HG03457 (cell line): Measurements from ENCODE around the gene MIA.
"Not testable (repeated sequence)": the region's sequence is repeated elsewhere in the genome, so short reads cannot be mapped to it uniquely, and the experiment has no call there.

Source experiments
- ATAC-seq: cut with Tn5 transposase; IDR thresholded peaks from one replicate; pipeline ENCODE4 v1.9.1; 2021; ENCODE audit warnings: moderate number of reproducible peaks; ENCODE audit not compliant: unreplicated experiment

MIA gene

DNA sequence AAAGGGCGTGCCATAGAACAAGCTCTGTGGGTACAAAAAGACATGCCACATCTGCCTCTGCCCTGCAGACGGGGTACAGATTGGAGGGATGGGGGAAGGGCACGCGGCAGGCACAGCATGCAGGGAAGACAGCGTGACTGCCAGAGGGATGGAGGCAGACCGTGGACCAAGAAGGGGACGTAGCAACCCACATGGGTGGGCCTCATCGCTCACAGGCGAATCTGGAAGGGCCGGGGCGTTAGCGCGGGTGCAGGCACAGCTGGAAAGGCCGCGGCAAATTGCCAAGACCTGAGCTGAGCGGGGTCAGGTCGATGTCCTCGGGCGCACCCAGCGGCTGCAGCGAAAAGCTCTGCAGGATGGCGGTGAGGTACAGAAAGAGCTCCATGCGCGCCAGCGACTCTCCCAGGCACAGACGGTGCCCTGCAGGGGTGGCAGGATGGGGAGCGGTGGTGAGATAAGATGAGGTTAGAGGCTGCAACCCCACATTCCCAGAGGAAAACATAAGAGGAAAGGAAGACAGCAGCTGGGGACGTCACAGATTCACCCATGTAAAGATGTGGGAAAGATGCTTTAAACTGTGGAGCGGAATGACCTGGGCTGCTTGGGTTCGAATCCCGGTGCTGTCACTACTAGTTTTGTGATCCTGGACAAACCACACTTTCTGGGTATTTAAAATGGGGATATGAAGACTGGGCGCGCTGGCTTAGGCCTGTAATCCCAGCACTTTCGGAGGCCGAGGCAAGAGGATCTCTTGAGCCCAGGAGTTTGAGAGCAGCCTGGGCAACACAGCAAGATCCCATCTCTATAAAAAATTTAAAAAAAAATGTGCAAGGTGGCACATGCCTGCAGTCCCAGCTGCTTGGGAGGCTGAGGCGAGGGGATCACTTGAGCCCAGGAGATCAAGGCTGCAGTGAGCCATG, 43.4 kb downstream of the MIA start:
- not testable (repeated sequence) for ATAC-seq

DNA sequence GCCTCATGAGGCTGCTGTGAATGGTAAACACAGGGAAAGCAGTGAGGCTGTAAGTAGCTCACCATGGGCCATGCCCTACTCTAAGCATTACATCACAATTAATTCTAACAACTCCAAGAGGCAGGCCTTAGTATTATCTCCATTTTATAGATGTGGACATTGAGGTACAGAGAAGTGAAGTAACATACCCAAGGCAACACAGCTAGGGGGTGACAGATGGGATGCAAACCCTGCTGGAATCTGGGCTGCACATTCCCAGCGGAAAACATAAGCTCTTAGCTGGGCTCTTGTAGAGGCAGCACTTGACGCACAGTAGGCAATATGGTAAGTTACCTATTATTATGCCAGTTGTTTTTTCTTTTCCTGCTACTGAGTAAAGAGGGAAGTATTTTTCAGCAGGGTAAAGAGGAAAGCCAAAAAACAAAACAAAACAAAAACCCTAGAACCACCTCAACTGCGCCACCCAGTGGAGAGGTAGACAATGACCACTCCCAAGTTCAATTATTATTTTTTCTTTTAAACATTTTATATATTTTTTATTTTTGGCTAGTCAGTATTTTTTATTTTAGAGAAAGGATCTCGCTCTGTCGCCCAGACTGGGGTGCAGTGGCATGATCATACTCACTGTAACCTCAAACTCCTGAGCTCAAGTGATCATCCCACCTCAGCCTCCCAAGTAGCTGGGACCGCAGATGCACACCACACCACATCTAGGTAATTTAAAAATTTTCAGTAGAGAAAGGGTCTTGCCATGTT, 44.3 kb downstream of the MIA start:
- not testable (repeated sequence) for ATAC-seq

DNA sequence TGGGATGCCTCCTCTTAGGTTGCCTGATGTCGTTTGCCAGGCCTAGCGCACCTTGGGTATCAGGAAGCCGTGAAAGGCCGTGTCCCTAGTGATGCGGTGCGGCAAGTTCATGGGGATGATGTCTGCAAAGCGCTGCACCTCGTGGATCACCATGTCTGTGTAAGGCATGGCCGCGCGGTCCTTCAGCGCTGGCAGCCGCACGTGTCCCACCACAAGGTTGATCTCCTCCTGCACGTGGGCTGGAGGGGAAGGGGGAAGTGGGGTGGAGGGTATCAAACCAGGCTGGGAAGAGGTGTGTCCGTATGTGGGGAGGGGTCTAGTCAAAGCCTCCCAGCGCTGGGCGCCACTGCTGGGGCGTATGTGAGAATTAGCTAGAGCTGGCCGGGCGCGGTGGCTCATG, 46.8 kb downstream of the MIA start:
- no peak for ATAC-seq

DNA sequence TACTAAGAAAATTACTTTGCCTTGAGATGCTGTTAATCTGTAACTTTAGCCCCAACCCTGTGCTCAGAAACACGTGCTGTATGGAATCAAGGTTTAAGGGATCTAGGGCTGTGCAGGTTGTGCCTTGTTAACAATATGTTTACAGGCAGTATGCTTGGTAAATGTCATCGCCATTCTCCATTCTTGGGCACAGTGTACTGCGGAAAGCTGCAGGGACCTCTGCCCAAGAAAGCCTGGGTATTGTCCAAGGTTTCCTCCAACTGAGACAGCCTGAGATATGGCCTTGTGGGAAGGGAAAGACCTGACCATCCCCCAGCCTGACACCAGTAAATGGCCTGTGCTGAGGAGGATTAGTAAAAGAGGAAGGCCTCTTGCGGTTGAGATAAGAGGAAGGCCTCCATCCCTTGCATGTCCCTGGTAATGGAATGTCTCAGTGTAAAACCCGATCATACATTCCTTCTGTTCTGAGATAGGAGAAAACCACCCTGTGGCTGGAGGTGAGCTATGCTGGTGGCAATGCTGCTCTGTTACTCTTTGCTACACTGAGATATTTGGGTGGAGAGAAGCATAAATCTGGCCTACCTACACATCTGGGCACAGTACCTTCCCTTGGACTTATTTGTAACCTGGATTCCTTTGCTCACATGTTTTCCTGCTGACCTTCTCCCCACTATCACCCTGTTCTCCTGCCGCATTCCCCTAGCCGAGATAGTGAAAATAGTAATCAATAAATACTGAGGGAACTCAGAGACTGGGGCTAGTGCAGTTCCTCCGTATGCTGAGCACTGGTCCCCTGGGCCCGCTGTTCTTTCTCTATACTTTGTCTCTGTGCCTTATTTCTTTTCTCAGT, 47.6 kb downstream of the MIA start:
- ATAC-seq = not testable (repeated sequence)

DNA sequence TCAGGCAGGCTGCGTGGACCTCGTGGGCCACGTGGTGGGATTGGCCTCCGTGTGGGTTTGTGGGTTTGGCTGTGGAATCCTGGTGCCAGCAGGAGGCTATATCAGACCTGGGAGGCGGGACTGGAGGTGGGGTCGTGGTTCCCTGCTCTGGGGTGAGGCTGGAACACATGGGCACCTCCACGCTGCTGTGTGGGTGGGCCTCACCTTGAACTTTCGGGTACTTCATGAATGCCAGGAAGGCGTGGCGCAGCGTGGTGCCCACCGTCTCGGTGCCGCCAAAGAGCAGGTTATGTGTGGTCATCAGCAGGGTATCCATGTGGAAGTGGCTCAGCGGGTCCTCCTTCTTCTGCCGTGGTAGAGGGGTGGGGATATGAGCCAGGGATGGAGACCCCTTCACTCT, 49.6 kb downstream of the MIA start:
- ATAC-seq = not testable (repeated sequence)

DNA sequence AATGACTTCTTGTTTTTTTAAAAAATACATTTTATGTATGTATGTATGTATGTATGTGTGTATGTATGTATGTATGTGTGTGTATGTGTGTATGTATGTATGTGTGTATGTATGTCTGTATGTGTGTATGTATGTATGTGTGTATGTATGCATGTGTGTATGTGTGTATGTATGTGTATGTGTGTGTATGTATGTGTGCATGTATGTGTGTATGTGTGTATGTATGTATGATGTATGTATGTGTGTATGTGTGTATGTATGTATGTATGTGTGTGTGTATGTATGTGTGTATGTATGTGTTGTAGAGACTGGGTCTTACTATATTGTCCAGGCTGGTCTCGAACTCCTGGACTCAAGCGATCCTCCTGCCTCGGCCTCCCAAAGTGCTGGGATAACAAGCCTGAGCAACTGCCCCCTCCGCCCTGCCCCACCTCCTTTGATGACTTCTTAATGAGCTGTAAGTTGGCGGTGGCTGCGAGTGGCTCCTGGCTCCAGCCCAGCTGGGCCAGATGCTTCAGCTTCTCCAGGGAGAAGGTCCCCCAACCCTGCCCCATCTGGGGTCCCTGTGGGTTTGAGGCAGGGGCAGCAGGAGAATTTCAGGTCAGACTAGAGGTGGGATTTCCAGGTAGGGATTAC, 50.3 kb downstream of the MIA start:
- not testable (repeated sequence) for ATAC-seq

DNA sequence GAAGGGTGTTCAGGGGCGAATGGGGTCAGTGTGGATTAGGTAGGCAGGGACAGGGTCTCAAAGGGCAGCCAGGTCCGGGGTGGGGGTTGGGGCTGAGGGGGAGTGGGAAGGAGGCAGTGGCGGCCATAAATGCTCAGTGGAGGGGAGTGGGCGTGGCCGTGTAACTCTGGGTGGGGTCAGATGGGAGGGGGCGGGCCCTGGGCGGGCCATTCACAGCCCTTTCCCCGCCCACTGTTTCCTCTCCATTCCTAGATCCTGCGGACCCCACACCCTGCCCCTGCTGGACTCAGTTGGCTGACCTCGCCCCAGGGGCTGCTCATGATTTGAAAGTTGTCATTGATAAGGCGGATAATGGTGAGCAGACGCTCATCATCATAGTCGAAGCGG, 51.0 kb downstream of the MIA start:
- not testable (repeated sequence) for ATAC-seq

DNA sequence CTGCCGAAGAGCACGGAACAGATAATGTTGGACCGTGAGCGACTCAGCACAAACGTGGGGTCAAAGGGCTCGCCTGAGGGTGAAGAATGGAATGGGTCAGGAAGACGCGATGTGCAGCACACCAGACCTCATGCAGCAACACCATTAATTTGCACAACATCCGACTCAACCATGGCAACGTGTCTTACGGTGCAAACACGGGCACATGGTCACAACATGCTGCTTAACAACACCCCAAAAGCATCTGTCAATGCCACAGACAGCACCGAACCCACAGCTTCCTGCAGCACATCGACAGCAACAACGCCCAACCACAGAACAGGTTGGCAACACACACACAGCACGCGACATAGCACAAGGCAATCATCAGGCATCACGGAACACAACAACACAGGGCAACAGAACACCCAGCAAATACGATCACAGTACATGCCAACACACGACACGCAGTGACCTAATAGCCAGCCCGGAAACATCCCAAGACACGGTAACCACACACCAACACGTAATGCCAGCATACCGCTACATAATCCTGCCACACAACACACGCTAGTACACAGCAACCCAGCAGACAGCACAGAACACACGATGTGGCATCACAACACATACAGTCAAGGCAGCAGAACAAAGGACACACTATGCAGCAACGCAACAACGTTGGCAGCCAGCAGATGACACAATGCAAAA, 51.5 kb downstream of the MIA start:
- not testable (repeated sequence) for ATAC-seq
